GM20000 (cell line): ENCODE measurements around the gene SNX3.

ENCODE experiments used
- DNase-seq: peaks from one replicate; pipeline ENCODE4 v3.0.0; 2012; ENCODE audit warnings: low spot score
- TF ChIP-seq, protein P1 (sequence below): IDR thresholded peaks from 2 replicates; pipeline ENCODE4 v1.5.1; 2012; ENCODE audit warnings: mild to moderate bottlenecking, control low read depth; ENCODE audit errors: extremely low read depth, missing control alignments

SNX3 gene

DNA sequence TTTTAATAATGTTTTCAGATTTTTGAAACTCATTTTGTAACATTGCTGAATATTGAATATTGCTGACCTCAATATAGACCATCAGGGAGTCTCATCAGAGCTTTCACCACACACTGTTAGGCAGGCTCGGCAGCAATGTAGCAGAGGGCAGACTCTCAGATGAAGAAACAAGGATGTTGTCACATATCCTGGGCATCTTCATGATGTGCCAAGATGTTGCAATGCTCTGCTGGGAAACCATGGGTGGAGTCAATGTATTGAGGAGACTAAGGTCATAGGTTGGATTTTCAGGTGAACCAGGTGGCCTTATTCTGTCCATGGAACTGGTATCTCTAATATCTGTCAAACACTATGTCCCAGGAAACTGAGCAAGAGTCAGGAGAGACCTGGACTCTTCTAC, 67.7 kb downstream of the SNX3 start:
- TF ChIP-seq, protein P1, sequence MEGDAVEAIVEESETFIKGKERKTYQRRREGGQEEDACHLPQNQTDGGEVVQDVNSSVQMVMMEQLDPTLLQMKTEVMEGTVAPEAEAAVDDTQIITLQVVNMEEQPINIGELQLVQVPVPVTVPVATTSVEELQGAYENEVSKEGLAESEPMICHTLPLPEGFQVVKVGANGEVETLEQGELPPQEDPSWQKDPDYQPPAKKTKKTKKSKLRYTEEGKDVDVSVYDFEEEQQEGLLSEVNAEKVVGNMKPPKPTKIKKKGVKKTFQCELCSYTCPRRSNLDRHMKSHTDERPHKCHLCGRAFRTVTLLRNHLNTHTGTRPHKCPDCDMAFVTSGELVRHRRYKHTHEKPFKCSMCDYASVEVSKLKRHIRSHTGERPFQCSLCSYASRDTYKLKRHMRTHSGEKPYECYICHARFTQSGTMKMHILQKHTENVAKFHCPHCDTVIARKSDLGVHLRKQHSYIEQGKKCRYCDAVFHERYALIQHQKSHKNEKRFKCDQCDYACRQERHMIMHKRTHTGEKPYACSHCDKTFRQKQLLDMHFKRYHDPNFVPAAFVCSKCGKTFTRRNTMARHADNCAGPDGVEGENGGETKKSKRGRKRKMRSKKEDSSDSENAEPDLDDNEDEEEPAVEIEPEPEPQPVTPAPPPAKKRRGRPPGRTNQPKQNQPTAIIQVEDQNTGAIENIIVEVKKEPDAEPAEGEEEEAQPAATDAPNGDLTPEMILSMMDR: no peak
- DNase-seq: no peak

DNA sequence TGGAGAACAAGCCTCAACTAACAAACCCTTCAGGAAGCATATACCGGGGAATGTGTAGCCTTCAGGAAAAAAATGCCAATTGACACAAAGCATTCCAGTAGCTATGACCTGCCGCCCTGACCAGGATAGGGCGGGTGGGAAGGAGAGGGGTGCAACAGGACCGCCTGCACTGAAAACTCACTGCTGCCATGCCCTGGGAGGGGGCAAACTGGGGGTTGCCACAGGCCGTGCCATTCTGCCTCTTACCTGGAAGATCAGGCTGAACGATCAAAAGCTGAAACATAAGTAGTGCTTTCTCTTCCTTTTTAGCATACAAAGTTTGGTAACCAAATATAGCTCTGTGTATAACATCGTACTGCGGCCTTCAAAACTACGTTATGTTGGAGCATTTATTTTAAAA, 73.3 kb downstream of the SNX3 start:
- TF ChIP-seq, protein P1: no peak
- no peak for DNase-seq

DNA sequence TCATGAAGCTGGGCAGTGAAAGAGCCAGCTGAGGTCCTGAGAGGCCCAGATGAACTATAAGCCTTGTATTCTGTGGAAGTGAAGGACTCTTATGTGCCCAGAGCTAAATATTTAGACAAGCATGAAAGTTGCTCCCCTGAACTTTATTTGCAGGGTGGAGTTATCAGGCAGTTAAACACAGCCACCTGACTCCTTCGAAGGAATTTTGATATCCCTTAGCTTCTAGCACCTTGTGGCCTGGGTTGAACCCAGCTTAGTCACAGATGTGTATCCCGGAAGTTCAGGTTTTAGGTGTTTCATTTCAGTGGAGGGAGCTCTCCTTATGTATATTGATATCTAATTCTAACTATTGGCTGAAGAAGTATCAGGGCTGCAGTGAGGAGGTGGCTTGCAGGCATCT, 74.6 kb downstream of the SNX3 start:
- TF ChIP-seq, protein P1: no peak
- DNase-seq: no peak

DNA sequence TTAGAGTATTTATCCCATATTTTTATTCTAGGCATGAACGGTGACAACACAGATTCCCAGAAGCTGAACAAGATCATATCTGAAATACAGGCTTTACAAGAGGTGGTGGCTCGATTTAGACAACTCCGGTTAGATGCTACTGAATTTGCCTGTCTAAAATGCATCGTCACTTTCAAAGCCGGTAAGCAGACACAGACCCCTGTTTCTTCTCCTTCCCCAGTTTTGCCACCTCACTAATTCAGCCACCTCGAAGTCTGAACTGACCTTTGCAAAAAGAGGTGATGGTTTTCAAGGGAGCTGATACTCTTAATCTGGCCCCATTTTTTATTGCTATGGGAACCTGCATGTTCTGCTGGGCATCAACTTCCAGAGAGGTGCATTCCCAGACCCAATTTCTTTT, 80.1 kb downstream of the SNX3 start:
- TF ChIP-seq, protein P1: no peak
- no peak for DNase-seq

DNA sequence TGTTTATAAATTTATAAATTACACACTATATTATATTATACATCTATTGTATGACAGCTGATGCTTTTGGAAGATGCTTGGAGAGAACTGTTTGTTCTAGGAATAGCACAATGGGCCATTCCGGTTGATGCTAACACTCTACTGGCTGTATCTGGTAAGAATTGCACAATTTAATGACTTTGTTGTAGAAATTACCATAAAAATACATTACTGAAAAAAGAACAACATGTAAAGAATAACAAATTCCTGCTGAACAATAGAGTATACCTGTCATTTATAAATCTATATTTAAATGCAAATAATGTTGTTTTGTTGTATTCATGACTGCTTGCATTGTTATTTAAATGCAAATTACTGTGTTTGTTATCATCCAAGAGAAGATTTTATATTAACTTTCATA, 80.6 kb downstream of the SNX3 start:
- no peak for DNase-seq
- TF ChIP-seq, protein P1: no peak

DNA sequence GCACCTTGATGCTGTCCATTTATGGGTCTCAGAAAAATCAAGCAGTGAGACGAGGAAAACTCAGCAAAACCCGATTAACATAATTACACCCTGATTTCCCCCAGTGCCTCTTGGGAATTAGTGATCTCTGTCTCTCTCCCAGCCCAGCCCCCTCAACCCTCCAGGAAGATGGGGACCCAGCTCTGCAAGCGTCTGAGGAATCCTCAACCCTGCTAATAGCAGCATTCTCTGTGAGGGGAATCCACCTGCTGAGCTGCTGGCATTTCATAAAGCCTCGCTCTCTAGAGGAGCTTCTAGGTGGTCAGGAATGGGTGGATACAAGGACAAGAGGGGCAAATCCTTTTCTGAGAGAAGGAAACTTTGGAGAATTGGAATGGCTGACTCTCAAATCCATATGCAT, 81.1 kb downstream of the SNX3 start:
- TF ChIP-seq, protein P1: no peak
- no peak for DNase-seq

DNA sequence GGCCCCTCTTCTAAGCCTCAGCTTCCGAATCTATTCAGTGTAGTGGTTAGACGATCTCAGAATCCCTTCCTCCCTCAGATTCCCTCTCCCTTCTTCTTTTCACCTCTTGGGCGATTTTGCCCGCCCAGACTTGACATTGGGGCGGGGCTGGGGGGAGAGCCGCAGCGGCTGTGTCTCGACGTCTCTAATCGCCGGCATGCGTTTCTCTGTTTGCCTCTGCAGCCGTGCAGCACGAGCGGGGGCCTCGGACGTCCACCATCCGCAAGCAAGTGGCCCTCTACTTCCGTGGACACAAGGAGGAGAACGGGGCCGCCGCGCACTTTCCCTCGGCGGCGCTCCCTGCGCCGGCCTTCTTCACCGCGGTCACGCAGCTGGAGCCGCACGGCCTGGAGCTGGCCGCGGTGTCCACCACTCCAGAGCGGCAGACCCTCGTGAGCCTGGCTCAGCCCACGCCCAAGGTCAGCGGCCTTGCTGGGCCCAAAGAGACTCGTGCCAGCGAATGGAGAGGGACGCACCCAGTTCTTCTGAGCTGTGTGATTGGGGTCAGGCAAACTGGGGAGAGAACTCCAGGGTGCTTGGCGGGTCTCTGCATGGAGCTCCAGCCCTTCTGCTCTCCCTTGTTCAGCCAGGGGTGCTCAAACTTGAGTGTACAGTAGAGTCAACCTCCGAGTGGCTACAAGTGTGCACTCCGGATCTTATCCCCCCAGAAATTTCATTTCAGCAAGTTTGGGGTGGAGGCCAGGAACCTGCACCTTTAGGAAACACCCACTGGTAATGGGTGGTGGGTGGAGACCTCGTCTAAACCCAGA, 84.4 kb downstream of the SNX3 start:
- TF ChIP-seq, protein P1: no peak
- no peak for DNase-seq
